SK-N-SH treated with all-trans-retinoic acid at 6 μM for 48 hours (cell line): ENCODE data around the gene PCSK9.

Experiments used
- ATAC-seq: fragments of 200-7000 bp; cut with Tn5 transposase; 3 replicates; pipeline ENCODE4 v1.9.1; 2020; ENCODE audit warnings: mild to moderate bottlenecking, moderate library complexity
- ARNTL ChIP-seq: fragments of 450-650 bp; formaldehyde crosslinking; IDR thresholded peaks from 2 replicates; pipeline ENCODE4 v1.5.0; 2020; ENCODE audit warnings: low read depth, mild to moderate bottlenecking, moderate library complexity, borderline replicate concordance
- BACH2 ChIP-seq: fragments of 250-450 bp; sonication (Bioruptor Pico); IDR thresholded peaks from 2 replicates; pipeline ENCODE4 v1.9.0; 2021; ENCODE audit warnings: mild to moderate bottlenecking, borderline replicate concordance
- GLIS3 ChIP-seq: fragments of 250-450 bp; sonication (Bioruptor Pico); IDR thresholded peaks from 2 replicates; pipeline ENCODE4 v1.5.0; 2020; ENCODE audit warnings: mild to moderate bottlenecking, moderate library complexity
- ISL1 ChIP-seq: fragments of 250-450 bp; sonication (Bioruptor Pico); IDR thresholded peaks from 2 replicates; pipeline ENCODE4 v2.1.2; 2022; ENCODE audit warnings: mild to moderate bottlenecking, moderate library complexity
- OSR1 ChIP-seq: fragments of 250-450 bp; sonication (Bioruptor Pico); IDR thresholded peaks from 2 replicates; pipeline ENCODE4 v1.8.0; 2022; ENCODE audit warnings: moderate library complexity, mild to moderate bottlenecking, inconsistent platforms
- PPARA ChIP-seq: fragments of 250-450 bp; sonication (Bioruptor Pico); IDR thresholded peaks from 2 replicates; pipeline ENCODE4 v1.5.0; 2020; ENCODE audit warnings: mild to moderate bottlenecking, borderline replicate concordance
- RARB ChIP-seq: fragments of 250-450 bp; sonication (Bioruptor Pico); IDR thresholded peaks from 2 replicates; pipeline ENCODE4 v1.8.0; 2021; ENCODE audit warnings: mild to moderate bottlenecking, moderate library complexity
- SNAI2 ChIP-seq: fragments of 250-450 bp; sonication (Bioruptor Pico); IDR thresholded peaks from 2 replicates; pipeline ENCODE4 v1.5.0; 2020; ENCODE audit warnings: mild to moderate bottlenecking, moderate library complexity
- TCF4 ChIP-seq: fragments of 250-450 bp; sonication (Bioruptor Pico); IDR thresholded peaks from 2 replicates; pipeline ENCODE4 v1.8.0; 2021; ENCODE audit warnings: mild to moderate bottlenecking, moderate library complexity, borderline replicate concordance
- TOX ChIP-seq: fragments of 250-450 bp; sonication (Bioruptor Pico); IDR thresholded peaks from 2 replicates; pipeline ENCODE4 v1.8.0; 2021; ENCODE audit warnings: mild to moderate bottlenecking, moderate library complexity, borderline replicate concordance
- ZFP3 ChIP-seq: fragments of 250-450 bp; sonication (Bioruptor Pico); IDR thresholded peaks from 2 replicates; pipeline ENCODE4 v1.5.0; 2020; ENCODE audit warnings: mild to moderate bottlenecking, moderate library complexity
- ZFP30 ChIP-seq: fragments of 450-650 bp; formaldehyde crosslinking; IDR thresholded peaks from 2 replicates; pipeline ENCODE4 v1.5.0; 2022; ENCODE audit warnings: mild to moderate bottlenecking, moderate library complexity
- ZNF565 ChIP-seq: fragments of 450-650 bp; formaldehyde crosslinking; conservative IDR thresholded peaks from 2 replicates; pipeline ENCODE4 v1.5.0; 2020; ENCODE audit warnings: low read depth, mild to moderate bottlenecking, moderate library complexity
- ZNF70 ChIP-seq: fragments of 450-650 bp; formaldehyde crosslinking; IDR thresholded peaks from 2 replicates; pipeline ENCODE4 v1.5.0; 2020; ENCODE audit warnings: mild to moderate bottlenecking, moderate library complexity
- ZNF8 ChIP-seq: fragments of 450-650 bp; formaldehyde crosslinking; IDR thresholded peaks from 2 replicates; pipeline ENCODE4 v1.5.0; 2020; ENCODE audit warnings: mild to moderate bottlenecking, moderate library complexity
- TF ChIP-seq, protein P1 (sequence below): fragments of 250-450 bp; sonication (Bioruptor Pico); IDR thresholded peaks from 2 replicates; pipeline ENCODE4 v1.8.0; 2020; ENCODE audit warnings: mild to moderate bottlenecking, moderate library complexity, borderline replicate concordance
- TF ChIP-seq, protein P2 (sequence below): fragments of 250-450 bp; sonication (Bioruptor Pico); IDR thresholded peaks from 2 replicates; pipeline ENCODE4 v1.8.0; 2021; ENCODE audit warnings: low read depth, mild to moderate bottlenecking, moderate library complexity, borderline replicate concordance
- TF ChIP-seq, protein P3 (sequence below): fragments of 250-450 bp; sonication (Bioruptor Pico); IDR thresholded peaks from 2 replicates; pipeline ENCODE4 v1.5.0; 2020; ENCODE audit warnings: mild to moderate bottlenecking, moderate library complexity
- TF ChIP-seq, protein P4 (sequence below): fragments of 250-450 bp; sonication (Bioruptor Pico); IDR thresholded peaks from 2 replicates; pipeline ENCODE4 v1.5.1; 2021; ENCODE audit warnings: mild to moderate bottlenecking, moderate library complexity
- TF ChIP-seq, protein P5 (sequence below): fragments of 250-450 bp; sonication (Bioruptor Pico); IDR thresholded peaks from 2 replicates; pipeline ENCODE4 v1.5.1; 2020; ENCODE audit warnings: low read depth, mild to moderate bottlenecking, moderate library complexity

The PCSK9 gene

DNA sequence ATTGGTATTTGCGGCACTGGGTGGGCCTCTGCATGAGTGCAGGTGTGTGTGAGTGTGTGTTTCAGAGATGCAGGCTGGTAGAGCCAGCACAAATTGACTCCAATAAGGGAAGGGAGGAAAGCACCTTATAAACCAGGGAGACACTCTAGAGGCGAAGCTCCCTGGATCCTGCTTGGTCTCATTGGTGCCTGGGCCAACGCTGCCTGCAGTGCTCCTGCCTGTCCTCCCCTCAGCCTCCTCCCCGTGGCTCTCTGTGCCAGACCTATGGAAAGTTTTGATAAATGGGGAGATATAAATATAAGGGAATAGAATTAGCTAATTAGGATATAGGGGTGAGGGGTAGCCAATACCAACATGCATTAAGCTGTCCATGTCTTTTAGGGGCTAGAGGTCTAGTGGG, 38.0 kb upstream of the PCSK9 start:
- no peak for TF ChIP-seq RARB
- no peak for TF ChIP-seq GLIS3
- TF ChIP-seq ZFP3 (CRISPR knock-in tag) = 0 out of 2 replicates have a peak, but pooled peaks have one; percentile 60

DNA sequence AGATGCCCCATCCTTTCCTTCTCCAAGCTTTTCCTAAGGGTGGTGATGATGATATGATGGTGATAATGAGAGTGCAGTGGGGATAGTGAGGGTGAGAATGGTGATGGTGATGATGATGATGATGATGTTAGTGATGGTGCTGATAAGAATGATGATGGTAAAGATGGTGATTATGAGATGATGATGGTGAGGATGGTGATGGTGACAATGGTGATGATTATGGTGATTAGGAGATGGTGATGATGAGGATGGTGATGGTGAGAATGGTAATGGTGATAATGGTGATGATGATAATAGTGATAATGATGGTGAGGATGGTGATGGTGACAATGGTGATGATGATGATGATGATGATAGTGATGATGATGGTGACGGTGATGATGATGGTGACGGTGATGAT, 36.7 kb upstream of the PCSK9 start:
- no peak for TF ChIP-seq TCF4 (CRISPR knock-in tag)
- ATAC-seq = no peak

More for the DNA sequence above, 38.0 kb upstream of the PCSK9 start:
- ATAC-seq = no peak

DNA sequence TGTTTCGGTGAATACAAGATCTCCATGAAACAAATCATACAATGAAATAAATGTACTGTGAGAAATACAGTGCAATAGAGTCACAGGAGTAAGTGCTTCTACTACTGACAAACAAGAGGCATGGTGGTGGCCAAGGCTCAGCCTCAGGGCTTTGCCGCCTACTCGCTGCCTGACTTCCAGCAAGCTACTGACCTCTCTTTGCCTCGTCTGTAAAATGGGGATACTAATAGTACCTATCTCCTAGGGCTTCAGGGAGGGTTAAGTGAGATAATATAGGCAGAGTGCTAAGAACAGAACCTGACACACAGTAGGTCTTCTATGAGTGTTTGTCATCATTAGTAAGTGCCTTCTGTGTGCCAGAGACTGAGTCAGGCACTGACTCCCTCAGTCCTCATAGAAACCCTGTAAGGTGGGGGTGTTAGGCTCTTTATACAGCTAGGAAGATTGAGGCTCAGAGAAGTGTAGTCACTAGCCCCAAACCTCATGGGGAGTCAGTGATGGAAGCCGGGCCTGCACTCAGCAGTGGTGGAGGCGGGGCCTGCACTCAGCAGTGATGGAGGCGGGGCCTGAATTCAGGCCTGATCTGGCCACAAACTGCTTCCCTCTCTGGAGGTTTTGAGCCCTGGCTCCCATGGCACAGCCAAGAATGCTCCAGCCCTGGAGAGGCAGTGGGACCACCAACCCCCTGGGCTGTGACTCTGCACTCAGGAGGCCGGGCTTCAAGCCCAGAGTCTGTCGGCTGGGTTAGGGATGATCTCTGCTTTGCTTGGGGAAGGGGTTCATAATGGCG, 33.8 kb upstream of the PCSK9 start:
- 0 out of 3 replicates have a peak, but pooled peaks have one; percentile 16 for ATAC-seq
- TF ChIP-seq ZNF565 (CRISPR knock-in tag) = no peak
- no peak for TF ChIP-seq BACH2 (CRISPR knock-in tag)
- no peak for TF ChIP-seq SNAI2
- TF ChIP-seq RARB = no peak
- no peak for TF ChIP-seq ZFP30 (CRISPR knock-in tag)
- TF ChIP-seq, protein P1, sequence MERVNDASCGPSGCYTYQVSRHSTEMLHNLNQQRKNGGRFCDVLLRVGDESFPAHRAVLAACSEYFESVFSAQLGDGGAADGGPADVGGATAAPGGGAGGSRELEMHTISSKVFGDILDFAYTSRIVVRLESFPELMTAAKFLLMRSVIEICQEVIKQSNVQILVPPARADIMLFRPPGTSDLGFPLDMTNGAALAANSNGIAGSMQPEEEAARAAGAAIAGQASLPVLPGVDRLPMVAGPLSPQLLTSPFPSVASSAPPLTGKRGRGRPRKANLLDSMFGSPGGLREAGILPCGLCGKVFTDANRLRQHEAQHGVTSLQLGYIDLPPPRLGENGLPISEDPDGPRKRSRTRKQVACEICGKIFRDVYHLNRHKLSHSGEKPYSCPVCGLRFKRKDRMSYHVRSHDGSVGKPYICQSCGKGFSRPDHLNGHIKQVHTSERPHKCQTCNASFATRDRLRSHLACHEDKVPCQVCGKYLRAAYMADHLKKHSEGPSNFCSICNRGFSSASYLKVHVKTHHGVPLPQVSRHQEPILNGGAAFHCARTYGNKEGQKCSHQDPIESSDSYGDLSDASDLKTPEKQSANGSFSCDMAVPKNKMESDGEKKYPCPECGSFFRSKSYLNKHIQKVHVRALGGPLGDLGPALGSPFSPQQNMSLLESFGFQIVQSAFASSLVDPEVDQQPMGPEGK (CRISPR knock-in tag) = no peak
- TF ChIP-seq GLIS3 = no peak
- TF ChIP-seq TCF4 (CRISPR knock-in tag) = no peak
- no peak for TF ChIP-seq ARNTL (CRISPR knock-in tag)
- no peak for TF ChIP-seq TOX (CRISPR knock-in tag)
- TF ChIP-seq ZNF70 (CRISPR knock-in tag) = no peak
- no peak for TF ChIP-seq OSR1 (CRISPR knock-in tag)
- TF ChIP-seq, protein P2, sequence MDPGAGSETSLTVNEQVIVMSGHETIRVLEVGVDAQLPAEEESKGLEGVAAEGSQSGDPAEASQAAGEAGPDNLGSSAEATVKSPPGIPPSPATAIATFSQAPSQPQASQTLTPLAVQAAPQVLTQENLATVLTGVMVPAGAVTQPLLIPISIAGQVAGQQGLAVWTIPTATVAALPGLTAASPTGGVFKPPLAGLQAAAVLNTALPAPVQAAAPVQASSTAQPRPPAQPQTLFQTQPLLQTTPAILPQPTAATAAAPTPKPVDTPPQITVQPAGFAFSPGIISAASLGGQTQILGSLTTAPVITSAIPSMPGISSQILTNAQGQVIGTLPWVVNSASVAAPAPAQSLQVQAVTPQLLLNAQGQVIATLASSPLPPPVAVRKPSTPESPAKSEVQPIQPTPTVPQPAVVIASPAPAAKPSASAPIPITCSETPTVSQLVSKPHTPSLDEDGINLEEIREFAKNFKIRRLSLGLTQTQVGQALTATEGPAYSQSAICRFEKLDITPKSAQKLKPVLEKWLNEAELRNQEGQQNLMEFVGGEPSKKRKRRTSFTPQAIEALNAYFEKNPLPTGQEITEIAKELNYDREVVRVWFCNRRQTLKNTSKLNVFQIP (CRISPR knock-in tag) = no peak
- TF ChIP-seq, protein P3, sequence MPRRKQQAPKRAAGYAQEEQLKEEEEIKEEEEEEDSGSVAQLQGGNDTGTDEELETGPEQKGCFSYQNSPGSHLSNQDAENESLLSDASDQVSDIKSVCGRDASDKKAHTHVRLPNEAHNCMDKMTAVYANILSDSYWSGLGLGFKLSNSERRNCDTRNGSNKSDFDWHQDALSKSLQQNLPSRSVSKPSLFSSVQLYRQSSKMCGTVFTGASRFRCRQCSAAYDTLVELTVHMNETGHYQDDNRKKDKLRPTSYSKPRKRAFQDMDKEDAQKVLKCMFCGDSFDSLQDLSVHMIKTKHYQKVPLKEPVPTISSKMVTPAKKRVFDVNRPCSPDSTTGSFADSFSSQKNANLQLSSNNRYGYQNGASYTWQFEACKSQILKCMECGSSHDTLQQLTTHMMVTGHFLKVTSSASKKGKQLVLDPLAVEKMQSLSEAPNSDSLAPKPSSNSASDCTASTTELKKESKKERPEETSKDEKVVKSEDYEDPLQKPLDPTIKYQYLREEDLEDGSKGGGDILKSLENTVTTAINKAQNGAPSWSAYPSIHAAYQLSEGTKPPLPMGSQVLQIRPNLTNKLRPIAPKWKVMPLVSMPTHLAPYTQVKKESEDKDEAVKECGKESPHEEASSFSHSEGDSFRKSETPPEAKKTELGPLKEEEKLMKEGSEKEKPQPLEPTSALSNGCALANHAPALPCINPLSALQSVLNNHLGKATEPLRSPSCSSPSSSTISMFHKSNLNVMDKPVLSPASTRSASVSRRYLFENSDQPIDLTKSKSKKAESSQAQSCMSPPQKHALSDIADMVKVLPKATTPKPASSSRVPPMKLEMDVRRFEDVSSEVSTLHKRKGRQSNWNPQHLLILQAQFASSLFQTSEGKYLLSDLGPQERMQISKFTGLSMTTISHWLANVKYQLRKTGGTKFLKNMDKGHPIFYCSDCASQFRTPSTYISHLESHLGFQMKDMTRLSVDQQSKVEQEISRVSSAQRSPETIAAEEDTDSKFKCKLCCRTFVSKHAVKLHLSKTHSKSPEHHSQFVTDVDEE (CRISPR knock-in tag) = no peak
- TF ChIP-seq, protein P4, sequence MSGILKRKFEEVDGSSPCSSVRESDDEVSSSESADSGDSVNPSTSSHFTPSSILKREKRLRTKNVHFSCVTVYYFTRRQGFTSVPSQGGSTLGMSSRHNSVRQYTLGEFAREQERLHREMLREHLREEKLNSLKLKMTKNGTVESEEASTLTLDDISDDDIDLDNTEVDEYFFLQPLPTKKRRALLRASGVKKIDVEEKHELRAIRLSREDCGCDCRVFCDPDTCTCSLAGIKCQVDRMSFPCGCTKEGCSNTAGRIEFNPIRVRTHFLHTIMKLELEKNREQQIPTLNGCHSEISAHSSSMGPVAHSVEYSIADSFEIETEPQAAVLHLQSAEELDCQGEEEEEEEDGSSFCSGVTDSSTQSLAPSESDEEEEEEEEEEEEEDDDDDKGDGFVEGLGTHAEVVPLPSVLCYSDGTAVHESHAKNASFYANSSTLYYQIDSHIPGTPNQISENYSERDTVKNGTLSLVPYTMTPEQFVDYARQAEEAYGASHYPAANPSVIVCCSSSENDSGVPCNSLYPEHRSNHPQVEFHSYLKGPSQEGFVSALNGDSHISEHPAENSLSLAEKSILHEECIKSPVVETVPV (CRISPR knock-in tag) = no peak
- TF ChIP-seq, protein P5, sequence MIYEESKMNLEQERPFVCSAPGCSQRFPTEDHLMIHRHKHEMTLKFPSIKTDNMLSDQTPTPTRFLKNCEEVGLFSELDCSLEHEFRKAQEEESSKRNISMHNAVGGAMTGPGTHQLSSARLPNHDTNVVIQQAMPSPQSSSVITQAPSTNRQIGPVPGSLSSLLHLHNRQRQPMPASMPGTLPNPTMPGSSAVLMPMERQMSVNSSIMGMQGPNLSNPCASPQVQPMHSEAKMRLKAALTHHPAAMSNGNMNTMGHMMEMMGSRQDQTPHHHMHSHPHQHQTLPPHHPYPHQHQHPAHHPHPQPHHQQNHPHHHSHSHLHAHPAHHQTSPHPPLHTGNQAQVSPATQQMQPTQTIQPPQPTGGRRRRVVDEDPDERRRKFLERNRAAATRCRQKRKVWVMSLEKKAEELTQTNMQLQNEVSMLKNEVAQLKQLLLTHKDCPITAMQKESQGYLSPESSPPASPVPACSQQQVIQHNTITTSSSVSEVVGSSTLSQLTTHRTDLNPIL = no peak
- no peak for TF ChIP-seq ZNF8 (CRISPR knock-in tag)
- no peak for TF ChIP-seq PPARA (CRISPR knock-in tag)
- TF ChIP-seq ZFP3 (CRISPR knock-in tag) = no peak
- TF ChIP-seq ISL1 (CRISPR knock-in tag) = no peak
